OCI-LY7 (cell line): ENCODE measurements around the gene ASB18. TPM values are rescaled to one million over a fixed set of nuclear protein-coding genes. Genes with fewer than 3 reads are reported as not detected.

Experiments
- BruUV-seq: library from RNA; stranded (reverse); fragments of 400-500 nt; replicated peaks from 2 replicates; lab custom pipeline; 2021; lab: Mats Ljungman, UMichigan
- CTCF ChIA-PET: fragments of 300-600 bp; sonication (Branson Sonifier 250); formaldehyde crosslinking; loops from one replicate; lab custom pipeline; 2022; ENCODE audit warnings: antibody characterized with exemption; ENCODE audit not compliant: unreplicated experiment; lab: Charles Lee
- POLR2A ChIA-PET: fragments of 300-600 bp; sonication (Branson Sonifier 250); formaldehyde crosslinking; loops from one replicate; lab custom pipeline; 2022; ENCODE audit warnings: antibody characterized with exemption; lab: Charles Lee
- DNase-seq: peaks from one replicate; pipeline ENCODE4 v3.0.0-alpha.2; 2015; ENCODE audit warnings: low spot score
- H2AFZ ChIP-seq: fragments of 200-600 bp; sonication (generic), shearing (Covaris generic); 2 replicates; pipeline ENCODE4 v1.6.1; 2014; ENCODE audit warnings: mild to moderate bottlenecking, antibody characterized with exemption, low read length, moderate library complexity
- H3K27ac ChIP-seq: fragments of 200-600 bp; sonication (generic); 2 replicates; pipeline ENCODE4 v1.5.1; 2014; ENCODE audit warnings: mixed run types, low read depth, mild to moderate bottlenecking, moderate library complexity, low read length, inconsistent platforms; ENCODE audit not compliant: poor library complexity, severe bottlenecking
- H3K36me3 ChIP-seq: fragments of 200-600 bp; sonication (generic); 2 replicates; pipeline ENCODE4 v1.6.1; 2014; ENCODE audit warnings: mild to moderate bottlenecking, antibody characterized with exemption, low read length, moderate library complexity, mixed read lengths; ENCODE audit not compliant: insufficient read depth
- H3K4me1 ChIP-seq: fragments of 200-600 bp; sonication (generic); 2 replicates; pipeline ENCODE4 v1.5.1; 2014; ENCODE audit warnings: mild to moderate bottlenecking, low read length; ENCODE audit not compliant: insufficient read depth, poor library complexity, severe bottlenecking
- H3K4me2 ChIP-seq: fragments of 200-600 bp; sonication (generic); 2 replicates; pipeline ENCODE4 v1.6.1; 2014; ENCODE audit warnings: mild to moderate bottlenecking, low read length
- H3K4me3 ChIP-seq: fragments of 200-600 bp; sonication (generic); 2 replicates; pipeline ENCODE4 v1.5.1; 2014; ENCODE audit warnings: mild to moderate bottlenecking, low read depth, low read length; ENCODE audit not compliant: poor library complexity, severe bottlenecking
- H3K79me2 ChIP-seq: fragments of 200-600 bp; sonication (generic); 2 replicates; pipeline ENCODE4 v1.6.1; 2016; ENCODE audit warnings: low read depth, mild to moderate bottlenecking, low read length, moderate library complexity, mixed read lengths; ENCODE audit not compliant: insufficient read depth
- H3K9me2 ChIP-seq: fragments of 200-600 bp; sonication (generic); 2 replicates; pipeline ENCODE4 v1.6.1; 2016; ENCODE audit warnings: mild to moderate bottlenecking, low read length, mixed read lengths; ENCODE audit not compliant: insufficient read depth
- H3K9me3 ChIP-seq: fragments of 200-600 bp; sonication (generic); 2 replicates; pipeline ENCODE4 v1.6.1; 2014; ENCODE audit warnings: mild to moderate bottlenecking, mixed run types, low read length, mixed read lengths
- H4K20me1 ChIP-seq: fragments of 200-600 bp; sonication (generic); 2 replicates; pipeline ENCODE4 v1.6.1; 2014; ENCODE audit warnings: mild to moderate bottlenecking, antibody characterized with exemption, low read length, moderate library complexity, mixed read lengths; ENCODE audit not compliant: insufficient read depth
- CTCF ChIP-seq: fragments of 200-600 bp; sonication (generic); conservative IDR thresholded peaks from 2 replicates; pipeline ENCODE4 v1.5.1; 2014; ENCODE audit warnings: mild to moderate bottlenecking, antibody characterized with exemption, low read length, moderate library complexity, mixed read lengths
- EZH2phosphoT487 ChIP-seq: fragments of 200-600 bp; sonication (generic); IDR thresholded peaks from 2 replicates; pipeline ENCODE4 v1.6.1; 2018; ENCODE audit warnings: low read depth, borderline replicate concordance, mild to moderate bottlenecking, mixed run types, antibody characterized with exemption, low read length, moderate library complexity, mixed read lengths
- intact Hi-C: fragments of 100-400 bp; cut with micrococcal nuclease; formaldehyde crosslinking; loops from one replicate; pipeline ENCODE4 v1.10.0; 2022; ENCODE audit not compliant: unreplicated experiment
- total RNA-seq, 2 experiments: library from RNA; depleted of rRNA in 1 of 2; stranded (reverse); fragments of >200 nt in 1 of 2; shearing (Covaris generic) in 1 of 2; gene quantifications; 2 replicates each; pipeline ENCODE4 v1.2.3, GENCODE V29; 2014 to 2022

The ASB18 gene
- total RNA-seq, 2 experiments from 2014 or later, result not detected

- TF ChIP-seq CTCF (no peak), EZH2phosphoT487 (no peak)
- Histone ChIP-seq H4K20me1 (no peaks in the 10 kb centered on the region), H3K9me2 (no peaks in the 10 kb centered on the region), H3K4me1 (no peaks in the 10 kb centered on the region), H3K79me2 (no peaks in the 10 kb centered on the region), H3K36me3 (no peaks in the 10 kb centered on the region), H3K27ac (no peak overlapping the region), H3K9me3 (no peaks in the 10 kb centered on the region), H3K4me2 (no peak overlapping the region), H2AFZ (no peak overlapping the region), H3K4me3 (no peak overlapping the region)
- no TSS peak for BruUV-seq
- ChIA-PET POLR2A (interaction anchor here (0.6 kb wide), 1 partner anchor 371 kb away, joined by 6 read pairs; no protein-coding TSS in a partner anchor), CTCF (no interaction called here)
- no peak for DNase-seq
- intact Hi-C loops, result no loop called here
These were observed 103.7 kb downstream of the ASB18 start for GRCh38 chr2:236160366-236161081.

- Histone ChIP-seq H3K4me3 (no peak overlapping the region), H3K36me3 (no peaks in the 10 kb centered on the region), H4K20me1 (no peaks in the 10 kb centered on the region), H3K27ac (no peak overlapping the region), H2AFZ (no peak overlapping the region), H3K79me2 (no peaks in the 10 kb centered on the region), H3K9me3 (no peaks in the 10 kb centered on the region), H3K4me1 (no peaks in the 10 kb centered on the region), H3K4me2 (no peak overlapping the region), H3K9me2 (no peaks in the 10 kb centered on the region)
- intact Hi-C loops, result no loop called here
- ChIA-PET CTCF (no interaction called here), POLR2A (interaction anchor here (0.6 kb wide), 1 partner anchor 370 kb away, joined by 6 read pairs; no protein-coding TSS in a partner anchor)
- BruUV-seq, result no TSS peak
- TF ChIP-seq EZH2phosphoT487, result no peak
- TF ChIP-seq CTCF, result no peak
- DNase-seq, result no peak
These were observed 104.4 kb downstream of the ASB18 start for GRCh38 chr2:236159778-236160170.
